Measurements from ENCODE around the gene DBET. TPM values are rescaled to one million over a fixed set of nuclear protein-coding genes. Genes with fewer than 3 reads are reported as not detected.
"Not testable (repeated sequence)": the region's sequence is repeated elsewhere in the genome, so short reads cannot be mapped to it uniquely, and the experiment has no call there.

Gene DBET
- total and polyA plus RNA-seq, 4 donors: not detected

DNA sequence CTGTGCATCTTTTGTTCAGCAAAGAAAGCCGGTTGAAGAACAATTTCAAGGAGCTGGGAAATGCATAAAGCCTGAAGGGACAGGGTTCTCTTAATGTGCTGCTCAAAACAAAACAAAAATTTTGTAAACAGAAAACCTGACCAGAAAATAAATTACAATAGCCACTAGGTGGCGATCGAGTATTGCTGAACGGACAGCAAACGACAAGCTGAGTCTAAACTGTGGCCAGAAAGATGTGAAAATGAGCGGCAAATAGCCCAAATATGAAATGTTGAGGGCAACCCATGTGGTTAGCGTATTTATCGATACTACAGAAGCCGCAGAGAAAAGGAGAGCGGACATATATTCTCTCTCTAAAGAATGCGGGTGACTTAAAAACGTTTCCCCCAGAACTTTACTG is 16.7 kb upstream of the DBET start:
- intact Hi-C loops (cut with DNase I); H3K27me3 ChIP-seq (ENCODE audit: control insufficient read depth in 1 of 2, insufficient read depth in 2 of 2, low read length in 1 of 2); ATAC-seq (ENCODE audit: low FRiP score): not testable (repeated sequence)

DNA sequence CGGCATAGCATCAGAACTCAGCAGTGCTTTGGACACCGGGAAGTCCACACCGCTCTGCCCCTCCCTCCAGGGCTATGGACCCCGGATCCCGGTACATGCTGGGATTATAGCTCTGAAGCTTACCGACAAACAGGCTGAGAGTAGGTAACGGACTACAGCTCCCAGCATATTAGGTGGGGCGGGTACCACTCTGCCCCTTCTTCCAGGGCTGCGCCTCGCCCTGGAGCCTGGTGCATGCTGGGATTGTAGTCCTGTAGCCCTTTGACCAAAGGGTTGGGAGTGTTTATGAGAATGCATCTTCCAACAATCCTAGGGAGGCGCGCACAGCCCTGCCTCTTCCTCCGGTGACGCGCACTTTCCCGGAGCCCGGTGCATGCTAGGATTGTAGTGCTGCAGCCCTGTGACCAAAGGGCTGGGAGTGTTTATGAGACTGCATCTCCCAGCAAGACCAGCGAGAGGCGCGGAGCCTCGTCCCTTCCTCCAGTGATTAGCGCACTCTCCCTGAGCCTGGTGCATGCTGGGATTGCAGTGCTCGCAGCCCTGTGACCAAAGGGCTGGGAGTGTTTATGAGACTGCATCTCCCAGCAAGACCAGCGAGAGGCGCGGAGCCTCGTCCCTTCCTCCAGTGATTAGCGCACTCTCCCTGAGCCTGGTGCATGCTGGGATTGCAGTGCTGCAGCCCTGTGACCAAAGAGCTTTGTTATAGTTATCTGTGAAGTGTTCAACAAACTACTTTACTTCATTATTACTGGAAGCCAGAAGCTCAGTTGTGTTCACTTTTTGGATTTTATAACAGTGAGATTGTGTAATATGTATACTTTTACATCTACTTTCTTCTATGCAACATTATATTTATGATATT is 14.7 kb upstream of the DBET start:
- H3K36me3 ChIP-seq (ENCODE audit: control insufficient read depth in 1 of 2, insufficient read depth in 2 of 2, low read length in 1 of 2); H3K27ac ChIP-seq (ENCODE audit: low read depth in 1 of 2, low read length in 2 of 2); H3K9me3 ChIP-seq (ENCODE audit: control insufficient read depth, low read length); ATAC-seq (ENCODE audit: low FRiP score); DNase-seq; H3K4me1 ChIP-seq (ENCODE audit: control insufficient read depth in 1 of 2, insufficient read depth in 2 of 2, low read length in 2 of 2); intact Hi-C loops (cut with DNase I); H3K4me3 ChIP-seq (ENCODE audit: low read length in 2 of 2); H3K27me3 ChIP-seq (ENCODE audit: control insufficient read depth in 1 of 2, insufficient read depth in 2 of 2, low read length in 1 of 2): not testable (repeated sequence)
- 24 to 40% methylated on average over 4 to 7 of the region's 28 CpGs for WGBS, 2 donors

More for the DNA sequence above, 16.7 kb upstream of the DBET start:
- WGBS, 2 donors: 0 to 12% methylated on average over 1 of the region's 12 CpGs
- not testable (repeated sequence) for DNase-seq; H3K4me1 ChIP-seq (ENCODE audit: control insufficient read depth in 1 of 2, insufficient read depth in 2 of 2, low read length in 2 of 2); H3K4me3 ChIP-seq (ENCODE audit: low read length in 2 of 2); H3K9me3 ChIP-seq (ENCODE audit: control insufficient read depth, low read length); H3K27ac ChIP-seq (ENCODE audit: low read depth in 1 of 2, low read length in 2 of 2); H3K36me3 ChIP-seq (ENCODE audit: control insufficient read depth in 1 of 2, insufficient read depth in 2 of 2, low read length in 1 of 2)

DNA sequence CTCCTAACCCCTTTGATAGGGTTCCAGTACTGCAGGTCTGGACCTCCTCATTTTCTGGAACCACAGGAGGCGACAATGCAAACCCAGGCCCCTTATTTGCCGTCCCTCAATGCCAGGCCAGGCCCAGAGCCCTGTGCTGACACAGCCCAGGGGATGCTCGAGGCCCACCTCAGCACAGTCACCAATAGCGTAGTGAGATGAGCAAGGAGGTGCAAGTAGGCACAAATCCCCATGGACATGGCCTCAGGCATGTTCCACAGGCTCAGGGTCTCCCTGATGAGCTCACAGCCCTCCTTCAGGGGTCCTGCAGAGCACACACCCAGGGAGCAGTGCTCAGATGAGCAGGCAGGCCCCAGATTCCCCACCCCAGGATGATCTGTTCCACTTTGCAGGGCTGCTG is 5.3 kb upstream of the DBET start:
- WGBS, 2 donors: 49 to 78% methylated on average over 3 to 4 of the region's 4 CpGs
- H3K4me1 ChIP-seq (ENCODE audit: control insufficient read depth in 1 of 2, insufficient read depth in 2 of 2, low read length in 2 of 2); H3K4me3 ChIP-seq (ENCODE audit: low read length in 2 of 2); H3K9me3 ChIP-seq (ENCODE audit: control insufficient read depth, low read length); ATAC-seq (ENCODE audit: low FRiP score); H3K36me3 ChIP-seq (ENCODE audit: control insufficient read depth in 1 of 2, insufficient read depth in 2 of 2, low read length in 1 of 2); intact Hi-C loops (cut with DNase I); H3K27me3 ChIP-seq (ENCODE audit: control insufficient read depth in 1 of 2, insufficient read depth in 2 of 2, low read length in 1 of 2); H3K27ac ChIP-seq (ENCODE audit: low read depth in 1 of 2, low read length in 2 of 2): not testable (repeated sequence)
- DNase-seq: peak in 1 of 2 donors; percentile 28

GRCh38 chr4:190064805-190065204 is 503 bp downstream of the DBET start:
- WGBS, 2 donors: 6 to 11% methylated on average over 3 of the region's 3 CpGs
- H3K27me3 ChIP-seq (ENCODE audit: control insufficient read depth in 1 of 2, insufficient read depth in 2 of 2, low read length in 1 of 2); H3K36me3 ChIP-seq (ENCODE audit: control insufficient read depth in 1 of 2, insufficient read depth in 2 of 2, low read length in 1 of 2); intact Hi-C loops (cut with DNase I); ATAC-seq (ENCODE audit: low FRiP score); H3K4me1 ChIP-seq (ENCODE audit: control insufficient read depth in 1 of 2, insufficient read depth in 2 of 2, low read length in 2 of 2); H3K27ac ChIP-seq (ENCODE audit: low read depth in 1 of 2, low read length in 2 of 2); H3K9me3 ChIP-seq (ENCODE audit: control insufficient read depth, low read length); DNase-seq; H3K4me3 ChIP-seq (ENCODE audit: low read length in 2 of 2): not testable (repeated sequence)

- WGBS, 2 donors: 40 to 55% methylated on average over 23 to 37 of the region's 45 CpGs
- H3K36me3 ChIP-seq (ENCODE audit: control insufficient read depth in 1 of 2, insufficient read depth in 2 of 2, low read length in 1 of 2); intact Hi-C loops (cut with DNase I); H3K4me3 ChIP-seq (ENCODE audit: low read length in 2 of 2); H3K4me1 ChIP-seq (ENCODE audit: control insufficient read depth in 1 of 2, insufficient read depth in 2 of 2, low read length in 2 of 2); H3K27me3 ChIP-seq (ENCODE audit: control insufficient read depth in 1 of 2, insufficient read depth in 2 of 2, low read length in 1 of 2); ATAC-seq (ENCODE audit: low FRiP score); H3K27ac ChIP-seq (ENCODE audit: low read depth in 1 of 2, low read length in 2 of 2); H3K9me3 ChIP-seq (ENCODE audit: control insufficient read depth, low read length): not testable (repeated sequence)
- DNase-seq: peak in 1 of 2 donors; percentile 74
Observed at GRCh38 chr4:190068351-190068750, 4.0 kb downstream of the DBET start.

DNA sequence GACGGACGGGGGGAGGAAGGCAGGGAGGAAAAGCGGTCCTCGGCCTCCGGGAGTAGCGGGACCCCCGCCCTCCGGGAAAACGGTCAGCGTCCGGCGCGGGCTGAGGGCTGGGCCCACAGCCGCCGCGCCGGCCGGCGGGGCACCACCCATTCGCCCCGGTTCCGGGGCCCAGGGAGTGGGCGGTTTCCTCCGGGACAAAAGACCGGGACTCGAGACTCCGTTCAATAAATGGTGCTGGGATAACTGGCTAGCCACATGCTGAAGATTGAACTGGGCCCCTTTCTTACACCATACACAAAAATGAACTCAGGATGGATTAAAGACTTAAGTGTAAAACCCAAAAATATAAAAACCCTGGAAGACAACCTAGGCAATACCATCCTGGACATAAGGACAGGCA is 28.8 kb downstream of the DBET start:
- H3K36me3 ChIP-seq (ENCODE audit: control insufficient read depth in 1 of 2, insufficient read depth in 2 of 2, low read length in 1 of 2); H3K27ac ChIP-seq (ENCODE audit: low read depth in 1 of 2, low read length in 2 of 2); H3K4me3 ChIP-seq (ENCODE audit: low read length in 2 of 2); H3K4me1 ChIP-seq (ENCODE audit: control insufficient read depth in 1 of 2, insufficient read depth in 2 of 2, low read length in 2 of 2); ATAC-seq (ENCODE audit: low FRiP score); H3K9me3 ChIP-seq (ENCODE audit: control insufficient read depth, low read length); intact Hi-C loops (cut with DNase I); DNase-seq; H3K27me3 ChIP-seq (ENCODE audit: control insufficient read depth in 1 of 2, insufficient read depth in 2 of 2, low read length in 1 of 2): not testable (repeated sequence)
- 44% methylated on average over 10 of the region's 27 CpGs; no CpG with 5 or more reads in 1 of the 2 donors for WGBS, 2 donors

- no CpG with 5 or more reads among the region's 1 CpG for WGBS, 2 donors
- H3K9me3 ChIP-seq (ENCODE audit: control insufficient read depth, low read length); H3K4me3 ChIP-seq (ENCODE audit: low read length in 2 of 2); H3K4me1 ChIP-seq (ENCODE audit: control insufficient read depth in 1 of 2, insufficient read depth in 2 of 2, low read length in 2 of 2); H3K27me3 ChIP-seq (ENCODE audit: control insufficient read depth in 1 of 2, insufficient read depth in 2 of 2, low read length in 1 of 2); intact Hi-C loops (cut with DNase I); H3K36me3 ChIP-seq (ENCODE audit: control insufficient read depth in 1 of 2, insufficient read depth in 2 of 2, low read length in 1 of 2); H3K27ac ChIP-seq (ENCODE audit: low read depth in 1 of 2, low read length in 2 of 2); DNase-seq; ATAC-seq (ENCODE audit: low FRiP score): not testable (repeated sequence)
Observed at GRCh38 chr4:190094031-190094430, 29.7 kb downstream of the DBET start.

DNA sequence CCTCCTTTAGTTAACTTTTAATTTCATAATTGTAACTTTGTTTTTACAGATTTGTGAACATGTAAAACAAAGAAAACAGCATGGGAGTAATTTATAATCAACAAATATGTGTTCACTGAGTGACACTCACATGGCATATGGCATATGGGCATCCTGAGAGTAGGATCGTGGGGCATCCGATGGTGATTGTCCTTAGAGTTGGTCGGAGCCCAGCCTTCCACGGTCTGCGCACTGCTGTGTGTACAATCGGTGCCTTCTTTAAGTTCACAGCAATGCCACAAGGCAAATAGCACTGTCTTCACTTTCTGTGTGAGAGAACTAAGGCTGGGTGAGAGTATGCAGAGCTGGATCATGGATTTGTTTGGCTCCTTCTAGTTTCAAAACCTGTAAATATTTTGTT is 31.0 kb downstream of the DBET start:
- DNase-seq; ATAC-seq (ENCODE audit: low FRiP score); H3K27me3 ChIP-seq (ENCODE audit: control insufficient read depth in 1 of 2, insufficient read depth in 2 of 2, low read length in 1 of 2); H3K27ac ChIP-seq (ENCODE audit: low read depth in 1 of 2, low read length in 2 of 2); intact Hi-C loops (cut with DNase I); H3K4me1 ChIP-seq (ENCODE audit: control insufficient read depth in 1 of 2, insufficient read depth in 2 of 2, low read length in 2 of 2); H3K4me3 ChIP-seq (ENCODE audit: low read length in 2 of 2); H3K9me3 ChIP-seq (ENCODE audit: control insufficient read depth, low read length); H3K36me3 ChIP-seq (ENCODE audit: control insufficient read depth in 1 of 2, insufficient read depth in 2 of 2, low read length in 1 of 2): not testable (repeated sequence)
- no CpG with 5 or more reads among the region's 6 CpGs for WGBS, 2 donors

DNA sequence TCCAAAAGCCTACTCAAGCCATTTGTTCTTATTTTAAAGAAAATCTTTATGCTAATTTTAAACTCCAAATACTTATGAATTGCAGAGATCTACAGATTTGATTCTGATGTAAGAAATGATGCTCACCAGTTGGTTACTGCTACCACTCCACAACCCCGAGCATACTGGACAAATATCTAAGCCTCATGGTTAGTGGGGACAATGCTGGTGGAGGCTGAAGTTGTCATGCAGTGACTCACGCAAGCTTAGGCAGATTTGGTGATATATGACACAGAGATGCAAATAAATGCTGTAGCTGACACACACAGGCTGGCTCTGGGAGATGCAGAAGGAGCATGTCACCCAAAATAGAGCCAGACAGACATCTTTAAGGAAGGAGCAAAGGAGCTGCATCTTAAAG is 35.3 kb downstream of the DBET start:
- H3K4me1 ChIP-seq (ENCODE audit: control insufficient read depth in 1 of 2, insufficient read depth in 2 of 2, low read length in 2 of 2); DNase-seq; ATAC-seq (ENCODE audit: low FRiP score); intact Hi-C loops (cut with DNase I); H3K27ac ChIP-seq (ENCODE audit: low read depth in 1 of 2, low read length in 2 of 2); H3K4me3 ChIP-seq (ENCODE audit: low read length in 2 of 2); H3K36me3 ChIP-seq (ENCODE audit: control insufficient read depth in 1 of 2, insufficient read depth in 2 of 2, low read length in 1 of 2); H3K27me3 ChIP-seq (ENCODE audit: control insufficient read depth in 1 of 2, insufficient read depth in 2 of 2, low read length in 1 of 2); H3K9me3 ChIP-seq (ENCODE audit: control insufficient read depth, low read length): not testable (repeated sequence)
- WGBS, 2 donors: 34 to 38% methylated on average over 2 of the region's 2 CpGs
